Hepatocyte (in vitro differentiated cells): ENCODE results near the gene CKAP2L. TPM values are rescaled to one million over a fixed set of nuclear protein-coding genes. Genes with fewer than 3 reads are reported as not detected.

Experiments
- DNase-seq: peaks from one replicate; pipeline ENCODE4 v3.0.0-alpha.2; 2016; ENCODE audit warnings: low spot score
- H2AFZ ChIP-seq: fragments of 200-600 bp; sonication (generic); 2 replicates; pipeline ENCODE4 v1.6.0; 2016; ENCODE audit warnings: antibody characterized with exemption, mild to moderate bottlenecking
- H3K27ac ChIP-seq: fragments of 200-600 bp; sonication (generic); 2 replicates; pipeline ENCODE4 v1.5.1; 2016; ENCODE audit warnings: mild to moderate bottlenecking
- H3K27me3 ChIP-seq: fragments of 200-600 bp; sonication (generic); 2 replicates; pipeline ENCODE4 v1.6.1; 2016
- H3K36me3 ChIP-seq: fragments of 200-600 bp; sonication (generic); replicated peaks from 2 replicates; pipeline ENCODE4 v1.5.1; 2016; ENCODE audit warnings: low read depth; ENCODE audit not compliant: insufficient read depth
- H3K4me1 ChIP-seq: fragments of 200-600 bp; sonication (generic); 2 replicates; pipeline ENCODE4 v1.5.1; 2016; ENCODE audit warnings: mild to moderate bottlenecking, moderate library complexity; ENCODE audit not compliant: insufficient read depth
- H3K4me2 ChIP-seq: fragments of 200-600 bp; sonication (generic); 2 replicates; pipeline ENCODE4 v1.6.0; 2016
- H3K4me3 ChIP-seq: fragments of 200-600 bp; sonication (generic); 2 replicates; pipeline ENCODE4 v1.5.1; 2016; ENCODE audit warnings: mild to moderate bottlenecking
- H3K79me2 ChIP-seq: fragments of 200-600 bp; sonication (generic); 2 replicates; pipeline ENCODE4 v1.6.0; 2017; ENCODE audit warnings: mild to moderate bottlenecking
- H3K9me2 ChIP-seq: fragments of 200-600 bp; sonication (generic); replicated peaks from 2 replicates; pipeline ENCODE4 v1.6.0; 2017; ENCODE audit warnings: mild to moderate bottlenecking; ENCODE audit not compliant: insufficient read depth
- H3K9me3 ChIP-seq: fragments of 200-600 bp; sonication (generic); 2 replicates; pipeline ENCODE4 v1.5.1; 2016; ENCODE audit warnings: low read depth, mild to moderate bottlenecking
- H4K20me1 ChIP-seq: fragments of 200-600 bp; sonication (generic); 2 replicates; pipeline ENCODE4 v1.6.0; 2016; ENCODE audit warnings: mild to moderate bottlenecking; ENCODE audit not compliant: insufficient read depth, poor library complexity, severe bottlenecking
- EZH2 ChIP-seq: fragments of 200-600 bp; sonication (generic); IDR thresholded peaks from 2 replicates; pipeline ENCODE4 v1.6.1; 2016; ENCODE audit warnings: antibody characterized with exemption, mild to moderate bottlenecking, borderline replicate concordance
- EZH2phosphoT487 ChIP-seq: fragments of 200-600 bp; sonication (generic); IDR thresholded peaks from one replicate; pipeline ENCODE4 v1.6.1; 2018; ENCODE audit warnings: antibody characterized with exemption, mild to moderate bottlenecking, low read depth, moderate library complexity; ENCODE audit not compliant: unreplicated experiment, severe bottlenecking
- WGBS: methylation state at CpG from one replicate; pipeline ENCODE4 v1.1.6; 2016; ENCODE audit warnings: low lambda C conversion rate; ENCODE audit errors: missing lambda C conversion rate; 5-methylcytosine and 5-hydroxymethylcytosine counted together
- polyA plus RNA-seq: library from polyadenylated mRNA; unstranded; fragments of >200 nt; fragmentation: Nextera tagmentation; extraction: Ambion mirVana; gene quantifications from 2 replicates; pipeline ENCODE4 v1.2.1, GENCODE V29; 2016
- total RNA-seq: library from RNA; depleted of rRNA; stranded (reverse); fragments of >200 nt; gene quantifications from 2 replicates; pipeline ENCODE4 v1.2.3, GENCODE V29; 2014
- TF ChIP-seq, protein P1 (sequence below): fragments of 200-600 bp; sonication (generic); IDR thresholded peaks from 2 replicates; pipeline ENCODE4 v1.5.1; 2016; ENCODE audit warnings: antibody characterized with exemption, mild to moderate bottlenecking; ENCODE audit not compliant: poor library complexity

Gene CKAP2L
- total and polyA plus RNA-seq, 2 experiments from 2014 or later: 7.2 to 8.1 TPM

- whole genome bisulfite sequencing: 88% methylated on average over 3 of the region's 3 CpGs
- Histone ChIP-seq H3K9me2 (no peaks in the 10 kb centered on the region), H3K27me3 (no peaks in the 10 kb centered on the region), H3K9me3 (no peaks in the 10 kb centered on the region), H3K4me2 (no peak overlapping the region), H2AFZ (no peak overlapping the region), H3K4me1 (no peaks in the 10 kb centered on the region), H3K4me3 (no peak overlapping the region), H4K20me1 (no peaks in the 10 kb centered on the region), H3K27ac (no peak overlapping the region), H3K79me2 (no peaks in the 10 kb centered on the region), H3K36me3 (no peaks in the 10 kb centered on the region)
- TF ChIP-seq EZH2: no peak
- TF ChIP-seq, protein P1, sequence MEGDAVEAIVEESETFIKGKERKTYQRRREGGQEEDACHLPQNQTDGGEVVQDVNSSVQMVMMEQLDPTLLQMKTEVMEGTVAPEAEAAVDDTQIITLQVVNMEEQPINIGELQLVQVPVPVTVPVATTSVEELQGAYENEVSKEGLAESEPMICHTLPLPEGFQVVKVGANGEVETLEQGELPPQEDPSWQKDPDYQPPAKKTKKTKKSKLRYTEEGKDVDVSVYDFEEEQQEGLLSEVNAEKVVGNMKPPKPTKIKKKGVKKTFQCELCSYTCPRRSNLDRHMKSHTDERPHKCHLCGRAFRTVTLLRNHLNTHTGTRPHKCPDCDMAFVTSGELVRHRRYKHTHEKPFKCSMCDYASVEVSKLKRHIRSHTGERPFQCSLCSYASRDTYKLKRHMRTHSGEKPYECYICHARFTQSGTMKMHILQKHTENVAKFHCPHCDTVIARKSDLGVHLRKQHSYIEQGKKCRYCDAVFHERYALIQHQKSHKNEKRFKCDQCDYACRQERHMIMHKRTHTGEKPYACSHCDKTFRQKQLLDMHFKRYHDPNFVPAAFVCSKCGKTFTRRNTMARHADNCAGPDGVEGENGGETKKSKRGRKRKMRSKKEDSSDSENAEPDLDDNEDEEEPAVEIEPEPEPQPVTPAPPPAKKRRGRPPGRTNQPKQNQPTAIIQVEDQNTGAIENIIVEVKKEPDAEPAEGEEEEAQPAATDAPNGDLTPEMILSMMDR: no peak
- no peak for TF ChIP-seq EZH2phosphoT487
- no peak for DNase-seq
Observed at GRCh38 chr2:112774536-112775285, 10.3 kb upstream of the CKAP2L start.

GRCh38 chr2:112773556-112773955, 9.1 kb upstream of the CKAP2L start:
- WGBS: 73% methylated on average over 2 of the region's 2 CpGs
- no peak overlapping the region for H2AFZ ChIP-seq

GRCh38 chr2:112772911-112773475, 8.6 kb upstream of the CKAP2L start:
- Histone ChIP-seq H3K79me2 (no peaks in the 10 kb centered on the region), H3K4me2 (no peak overlapping the region), H3K9me2 (no peaks in the 10 kb centered on the region), H3K36me3 (no peaks in the 10 kb centered on the region), H2AFZ (no peak overlapping the region), H3K27ac (no peak overlapping the region), H3K4me1 (no peaks in the 10 kb centered on the region), H3K4me3 (no peak overlapping the region), H4K20me1 (no peaks in the 10 kb centered on the region), H3K27me3 (no peaks in the 10 kb centered on the region), H3K9me3 (no peaks in the 10 kb centered on the region)
- TF ChIP-seq EZH2: no peak
- no peak for TF ChIP-seq EZH2phosphoT487
- TF ChIP-seq, protein P1: no peak
- no peak for DNase-seq
- 65% methylated on average over 2 of the region's 2 CpGs for WGBS

More at GRCh38 chr2:112773556-112773955, 9.1 kb upstream of the CKAP2L start:
- no peak overlapping the region for H3K4me2 ChIP-seq
- H3K4me1 ChIP-seq: no peaks in the 10 kb centered on the region
- no peaks in the 10 kb centered on the region for H3K9me2 ChIP-seq
- TF ChIP-seq EZH2phosphoT487 (no peak), EZH2 (no peak)
- TF ChIP-seq, protein P1: no peak
- no peaks in the 10 kb centered on the region for H3K36me3 ChIP-seq
- H3K79me2 ChIP-seq: no peaks in the 10 kb centered on the region
- no peaks in the 10 kb centered on the region for H4K20me1 ChIP-seq
- no peak for DNase-seq
- H3K27ac ChIP-seq: no peak overlapping the region
- H3K9me3 ChIP-seq: no peaks in the 10 kb centered on the region
- no peaks in the 10 kb centered on the region for H3K27me3 ChIP-seq
- H3K4me3 ChIP-seq: no peak overlapping the region
